ENCODE data around the gene RPS25.

The RPS25 gene

GRCh38 chr11:119015054-119015611 lies 3.0 kb downstream of the RPS25 start:
- CTCF ChIA-PET, result interaction anchor here (0.6 to 1.4 kb wide), 6 partner anchors 9 to 326 kb away, joined by 3 to 9 read pairs (median 4); no protein-coding TSS in a partner anchor
- no peak for DNase-seq (ENCODE audit: low read depth, low spot score)
- TF ChIP-seq CTCF (IDR thresholded peaks at IDR 0.05; ENCODE audit: insufficient read depth, low read length, missing control alignments), result no peak
- H3K4me3 ChIP-seq (ENCODE audit: low read depth, low read length), result no peak overlapping the region
- POLR2A ChIA-PET, result no interaction called here

GRCh38 chr11:119014209-119014924 lies 3.8 kb downstream of the RPS25 start:
- DNase-seq (ENCODE audit: low read depth, low spot score), result no peak
- no peak overlapping the region for H3K4me3 ChIP-seq (ENCODE audit: low read depth, low read length)
- ChIA-PET CTCF (interaction anchor here (0.8 to 2.2 kb wide), 4 partner anchors 11 to 42 kb away, joined by 3 to 9 read pairs (median 4); no protein-coding TSS in a partner anchor), POLR2A (no interaction called here)
- TF ChIP-seq CTCF (IDR thresholded peaks at IDR 0.05; ENCODE audit: insufficient read depth, low read length, missing control alignments), result no peak

GRCh38 chr11:119012629-119013170 lies 5.4 kb downstream of the RPS25 start:
- ChIA-PET POLR2A (no interaction called here), CTCF (interaction anchor here (0.8 to 2.2 kb wide), 2 partner anchors 9 to 14 kb away, joined by 3 to 6 read pairs; no protein-coding TSS in a partner anchor)
- no peak for DNase-seq (ENCODE audit: low read depth, low spot score)
- H3K4me3 ChIP-seq (ENCODE audit: low read depth, low read length), result no peak overlapping the region
- TF ChIP-seq CTCF (IDR thresholded peaks at IDR 0.05; ENCODE audit: insufficient read depth, low read length, missing control alignments), result no peak

- H3K4me3 ChIP-seq (ENCODE audit: low read depth, low read length), result no peak overlapping the region
- no peak for TF ChIP-seq CTCF (IDR thresholded peaks at IDR 0.05; ENCODE audit: insufficient read depth, low read length, missing control alignments)
- no peak for DNase-seq (ENCODE audit: low read depth, low spot score)
- ChIA-PET CTCF (no interaction called here), POLR2A (interaction anchor here (0.6 to 1.4 kb wide), 3 partner anchors 9 to 13 kb away, joined by 3 read pairs; no protein-coding TSS in a partner anchor)
Measured at GRCh38 chr11:119011476-119012053, 6.6 kb downstream of the RPS25 start.

GRCh38 chr11:119006656-119007055 lies 11.5 kb downstream of the RPS25 start:
- DNase-seq (ENCODE audit: low read depth, low spot score), result no peak
- H3K4me3 ChIP-seq (ENCODE audit: low read depth, low read length), result no peak overlapping the region
- ChIA-PET CTCF (interaction anchor here (0.8 kb wide), 1 partner anchor 12 kb away, joined by 4 read pairs; no protein-coding TSS in a partner anchor), POLR2A (no interaction called here)
- TF ChIP-seq CTCF (IDR thresholded peaks at IDR 0.05; ENCODE audit: insufficient read depth, low read length, missing control alignments), result no peak

GRCh38 chr11:119000906-119001305 lies 17.2 kb downstream of the RPS25 start:
- no peak for DNase-seq (ENCODE audit: low read depth, low spot score)
- no peak for TF ChIP-seq CTCF (IDR thresholded peaks at IDR 0.05; ENCODE audit: insufficient read depth, low read length, missing control alignments)
- H3K4me3 ChIP-seq (ENCODE audit: low read depth, low read length), result no peak overlapping the region
- ChIA-PET CTCF (no interaction called here), POLR2A (no interaction called here)

All from AG04449 (cell line).